ENCODE data around the gene TBC1D8. TPM values are rescaled to one million over a fixed set of nuclear protein-coding genes. Genes with fewer than 3 reads are reported as not detected.

Gene TBC1D8
- total and polyA plus RNA-seq, 2 of the 8 experiments (the other 6 are each of a cell fraction or from before 2014, with no cell fraction given), result 20.8 to 21.8 TPM

- peaks cover 8% of the 10 kb centered on the region for H3K23me2 ChIP-seq (ENCODE audit: low read depth, low read length)
- H3K4me1 ChIP-seq (replicated peaks in 1 of 4; ENCODE audit: control insufficient read depth in 3 of 4, insufficient read depth in 4 of 4, low read length in 3 of 4), result peaks cover 5 to 10% (median 8%) of the 10 kb centered on the region in 4 experiments; a peak in 6 of 7 replicates
- peaks cover 3% of the 10 kb centered on the region for H3K79me1 ChIP-seq (ENCODE audit: low read depth, low read length)
- H3K14ac ChIP-seq (ENCODE audit: insufficient read length), result peak within 1 kb of the TSS; percentile 89
- no peaks in the 10 kb centered on the region for H3K9me3 ChIP-seq (ENCODE audit: insufficient read depth in 2 of 2, low read depth in 1 of 2, low read length in 1 of 2)
- H3K4me3 ChIP-seq (ENCODE audit: extremely low read depth in 1 of 4, insufficient read depth in 2 of 4, low read depth in 3 of 4, low read length in 4 of 4), result peak within 1 kb of the TSS; percentile 88 to 99 (median 94)
- H3K23ac ChIP-seq (ENCODE audit: insufficient read length), result no peak within 1 kb of the TSS
- CTCF ChIA-PET (ENCODE audit: partially characterized antibody), result interaction anchor here (0.6 to 2.5 kb wide), 7 partner anchors 11 to 407 kb away, joined by 3 to 9 read pairs (median 4); no protein-coding TSS in a partner anchor
- 0 out of 2 replicates have a peak within 1 kb of the TSS, but pooled peaks have one; percentile 48 for H2BK20ac ChIP-seq (ENCODE audit: low read length)
- H2AK5ac ChIP-seq (ENCODE audit: low read depth, low read length), result peak within 1 kb of the TSS; percentile 88
- peaks cover 12 to 23% of the 10 kb centered on the region in 2 experiments for H4K20me1 ChIP-seq (replicated peaks in 1 of 2; ENCODE audit: control insufficient read depth in 1 of 2, insufficient read depth in 2 of 2, low read length in 2 of 2)
- H3K27ac ChIP-seq (ENCODE audit: low read depth, low read length), result peak within 1 kb of the TSS; percentile 91
- H2BK5ac ChIP-seq (ENCODE audit: low read depth, low read length), result peak within 1 kb of the TSS; percentile 84
- H3K27me3 ChIP-seq (replicated peaks in 1 of 4; ENCODE audit: control insufficient read depth in 3 of 4, extremely low read depth in 1 of 4, insufficient read depth in 3 of 4, low read length in 3 of 4), result peaks cover 0 to 7% (median 2%) of the 10 kb centered on the region in 4 experiments; a peak in 3 of 7 replicates
- H3K4ac ChIP-seq (replicated peaks; ENCODE audit: insufficient read length, low read depth, low read length), result peak within 1 kb of the TSS; percentile 88
- H3K36me3 ChIP-seq (ENCODE audit: control insufficient read depth in 2 of 4, insufficient read depth in 4 of 4, low read length in 3 of 4), result peaks cover 27 to 44% (median 38%) of the 10 kb centered on the region in 4 experiments
- H3K56ac ChIP-seq (replicated peaks; ENCODE audit: insufficient read length, low read depth, low read length), result peak within 1 kb of the TSS; percentile 87
- DNase-seq (ENCODE audit: low read depth in 1 of 2, low spot score in 2 of 2) (peak; percentile 91 to 96), FAIRE-seq (no peak)
- peak within 1 kb of the TSS; percentile 92 for H3K4me2 ChIP-seq (ENCODE audit: insufficient read depth in 1 of 2, low read depth in 2 of 2, low read length in 2 of 2)
- H4K5ac ChIP-seq (ENCODE audit: insufficient read length, low read depth, low read length), result peak within 1 kb of the TSS; percentile 94
- peak within 1 kb of the TSS; percentile 90 to 98 (median 96) for H3K9ac ChIP-seq (replicated peaks in 1 of 4; ENCODE audit: extremely low read depth in 1 of 4, low read depth in 3 of 4, low read length in 3 of 4)
- peak within 1 kb of the TSS; percentile 90; the same call in 1 of the 2 replicates for H2AFZ ChIP-seq (ENCODE audit: low read length)
- H2BK15ac ChIP-seq (ENCODE audit: low read length), result no peak within 1 kb of the TSS; the same call in 1 of the 2 replicates
- peaks cover 6 to 33% of the 10 kb centered on the region in 2 experiments for H3K79me2 ChIP-seq (ENCODE audit: control insufficient read depth in 1 of 2, insufficient read depth in 2 of 2, low read length in 2 of 2)
- H4K8ac ChIP-seq (ENCODE audit: extremely low read depth, insufficient read depth, low read length), result peak within 1 kb of the TSS; percentile 97
- peak within 1 kb of the TSS; percentile 95 for H3K18ac ChIP-seq (ENCODE audit: extremely low read depth, low read length)
- POLR2A ChIA-PET (ENCODE audit: partially characterized antibody), result interaction anchor here (0.6 to 8.5 kb wide), 56 partner anchors 9 to 603 kb away, joined by 3 to 151 read pairs (median 5); partner anchors contain the start of genes CNOT11, NPAS2, PDCL3 and TBC1D8
- H2BK12ac ChIP-seq (ENCODE audit: low read depth, low read length), result peak within 1 kb of the TSS; percentile 72; the same call in 1 of the 2 replicates
- peak within 1 kb of the TSS; percentile 93 for H4K91ac ChIP-seq (replicated peaks; ENCODE audit: insufficient read length, low read length)
- H2BK120ac ChIP-seq (replicated peaks; ENCODE audit: low read depth, low read length), result peak within 1 kb of the TSS; percentile 28
- WGBS, 2 experiments (ENCODE audit: extremely low coverage in 1 of 2, insufficient coverage in 1 of 2, insufficient read length in 1 of 2, insufficient replicate concordance in 2 of 2, low coverage in 1 of 2, low lambda C conversion rate in 2 of 2, missing lambda C conversion rate in 1 of 2), result 2% methylated on average over 56 of the region's 59 CpGs; no CpG with 5 or more reads in 1 of the 2 experiments
- TF ChIP-seq GTF2F1 (IDR thresholded peaks at IDR 0.05; ENCODE audit: borderline replicate concordance, low read depth, low read length), result peak; percentile 92
- TF ChIP-seq SRF (IDR thresholded peaks at IDR 0.05; ENCODE audit: low read depth, low read length), result 0 out of 2 replicates have a peak, but pooled peaks have one; percentile 43
- peak; percentile 73; the same call in 1 of the 2 replicates for TF ChIP-seq SP1 (IDR thresholded peaks at IDR 0.05; ENCODE audit: low read depth, low read length)
- peak; percentile 81 for TF ChIP-seq ASH2L (IDR thresholded peaks at IDR 0.05; ENCODE audit: low read length)
- TF ChIP-seq EGR1 (IDR thresholded peaks at IDR 0.05; ENCODE audit: borderline replicate concordance, low read depth, low read length), result 0 out of 2 replicates have a peak, but pooled peaks have one; percentile 12
- no peak for TF ChIP-seq ZNF274 (IDR thresholded peaks at IDR 0.05; ENCODE audit: borderline replicate concordance, extremely low read depth, low read length)
- peak; percentile 77 for TF ChIP-seq YY1 (IDR thresholded peaks at IDR 0.05; ENCODE audit: low read depth, low read length)
- TF ChIP-seq CEBPB (IDR thresholded peaks at IDR 0.05; ENCODE audit: low read depth, low read length), result peak; percentile 68
- no peak for TF ChIP-seq RXRA (IDR thresholded peaks at IDR 0.05; ENCODE audit: insufficient read depth, low read depth, low read length)
- TF ChIP-seq TEAD4 (IDR thresholded peaks at IDR 0.05; ENCODE audit: low read depth, low read length), result peak; percentile 29
- TF ChIP-seq POLR2A (IDR thresholded peaks at IDR 0.05; ENCODE audit: control extremely low read depth in 1 of 2, low read depth in 2 of 2, low read length in 2 of 2), result peak; percentile 86 to 99
- peak; percentile 100 for TF ChIP-seq TAF1 (IDR thresholded peaks at IDR 0.05; ENCODE audit: low read depth, low read length)
Measured at GRCh38 chr2:101001691-101002561, 149.3 kb downstream of the TBC1D8 start, which contains the start of gene RPL31. TSS of gene RPL31 (plus strand) at chr2:101002289. CDS start at chr2:101002702, 413 bp downstream.
